SK-N-SH (cell line): ENCODE results near the gene ASXL3. TPM values are rescaled to one million over a fixed set of nuclear protein-coding genes. Genes with fewer than 3 reads are reported as not detected.
A peak's percentile ranks its signal among the peaks of the same experiment; 100 is the strongest.

Source experiments
- CTCF ChIA-PET: fragments of 300-600, 350-600 bp; formaldehyde crosslinking; extraction: SDS; loops from one replicate; lab custom pipeline; 2021; lab: Yijun Ruan, JAX
- POLR2A ChIA-PET: fragments of 350-600 bp; sonication (Branson Sonifier 250); formaldehyde crosslinking; extraction: SDS; loops from one replicate; lab custom pipeline; 2020; ENCODE audit warnings: antibody characterized with exemption, inconsistent platforms; lab: Yijun Ruan, JAX
- DNase-seq: peaks from one replicate; pipeline ENCODE4 v3.0.0; 2012
- H2AFZ ChIP-seq: fragments of 200-600 bp; sonication (generic); 2 replicates; pipeline ENCODE4 v1.8.1; 2016; ENCODE audit warnings: antibody characterized with exemption, mild to moderate bottlenecking, low read depth
- H3F3A ChIP-seq: fragments of 200-600 bp; sonication (generic); replicated peaks from 2 replicates; pipeline ENCODE3; 2016; ENCODE audit warnings: antibody characterized with exemption, mild to moderate bottlenecking; ENCODE audit not compliant: insufficient read depth
- H3K27ac ChIP-seq, 2 experiments: fragments of 200-500 bp in 1 of 2; fragments of 200-600 bp in 1 of 2; sonication (Bioruptor generic) in 1 of 2; sonication (generic), shearing (Covaris generic) in 1 of 2; 2 replicates each; pipeline versions ENCODE4 v1.5.1 to v1.6.1; 2014 to 2016; ENCODE audit warnings: low read depth in 2 of 2, inconsistent platforms in 1 of 2, low read length in 1 of 2, mild to moderate bottlenecking in 1 of 2, mixed read lengths in 1 of 2
- H3K27me3 ChIP-seq: fragments of 200-600 bp; sonication (generic), shearing (Covaris generic); 2 replicates; pipeline ENCODE4 v1.6.1; 2016; ENCODE audit warnings: mixed run types; ENCODE audit not compliant: insufficient read depth
- H3K36me3 ChIP-seq, 2 experiments: fragments of 200-500 bp in 1 of 2; fragments of 200-600 bp in 1 of 2; sonication (Bioruptor generic) in 1 of 2; sonication (generic) in 1 of 2; replicated peaks in 1 of 2; 2 replicates each; pipeline versions ENCODE3 to v1.5.1; 2014 to 2016; ENCODE audit warnings: low read length in 1 of 2, mild to moderate bottlenecking in 1 of 2; ENCODE audit not compliant: insufficient read depth in 2 of 2, control insufficient read depth in 1 of 2
- H3K4me1 ChIP-seq, 2 experiments: fragments of 200-500 bp in 1 of 2; fragments of 200-600 bp in 1 of 2; sonication (Bioruptor generic) in 1 of 2; sonication (generic), shearing (Covaris generic) in 1 of 2; 2 replicates each; pipeline versions ENCODE4 v1.5.1 to v1.6.1; 2014 to 2016; ENCODE audit warnings: low read depth in 1 of 2, low read length in 1 of 2, mixed run types in 1 of 2; ENCODE audit not compliant: insufficient read depth in 2 of 2, control insufficient read depth in 1 of 2
- H3K4me2 ChIP-seq: fragments of 200-600 bp; sonication (generic), shearing (Covaris generic); 2 replicates; pipeline ENCODE4 v1.6.1; 2017; ENCODE audit warnings: mixed run types
- H3K4me3 ChIP-seq, 2 experiments: fragments of 200-500 bp in 1 of 2; fragments of 200-600 bp in 1 of 2; sonication (Bioruptor generic) in 1 of 2; sonication (generic), shearing (Covaris generic) in 1 of 2; 2 replicates each; pipeline versions ENCODE4 v1.5.1 to v1.8.1; 2014 to 2016; ENCODE audit warnings: low read depth in 2 of 2, inconsistent platforms in 1 of 2, low read length in 1 of 2, mild to moderate bottlenecking in 1 of 2, mixed read lengths in 1 of 2, moderate library complexity in 1 of 2
- H3K79me2 ChIP-seq: fragments of 200-600 bp; sonication (generic); 2 replicates; pipeline ENCODE4 v1.8.1; 2017; ENCODE audit warnings: mild to moderate bottlenecking; ENCODE audit not compliant: insufficient read depth
- H3K9ac ChIP-seq: fragments of 200-600 bp; sonication (generic); 2 replicates; pipeline ENCODE4 v1.6.1; 2017; ENCODE audit warnings: mixed run types
- H3K9me2 ChIP-seq: fragments of 200-600 bp; sonication (generic); 2 replicates; pipeline ENCODE4 v1.6.1; 2017; ENCODE audit warnings: mixed run types
- H3K9me3 ChIP-seq: fragments of 200-600 bp; sonication (generic); 2 replicates; pipeline ENCODE4 v1.6.1; 2017; ENCODE audit warnings: mixed run types, mild to moderate bottlenecking, moderate library complexity
- H4K20me1 ChIP-seq: fragments of 200-600 bp; sonication (generic); 2 replicates; pipeline ENCODE4 v1.6.1; 2017; ENCODE audit warnings: mild to moderate bottlenecking, mixed run types; ENCODE audit not compliant: insufficient read depth
- CTCF ChIP-seq: fragments of 200-600 bp; sonication (generic); IDR thresholded peaks from 2 replicates; pipeline ENCODE4 v1.6.1; 2017; ENCODE audit warnings: antibody characterized with exemption, mild to moderate bottlenecking, moderate library complexity
- ELF1 ChIP-seq: IDR thresholded peaks from 2 replicates; pipeline ENCODE4 v1.4.0; 2012
- EP300 ChIP-seq, 2 experiments: IDR thresholded peaks; 2 replicates each; pipeline versions ENCODE4 v1.4.0 to v1.6.1; 2012; ENCODE audit warnings: borderline replicate concordance in 1 of 2, low read depth in 1 of 2, low read length in 1 of 2
- EZH2phosphoT487 ChIP-seq: fragments of 200-600 bp; sonication (generic); IDR thresholded peaks from 2 replicates; pipeline ENCODE4 v1.6.1; 2017; ENCODE audit warnings: low read depth, mixed run types, mild to moderate bottlenecking, antibody characterized with exemption, moderate library complexity, borderline replicate concordance
- GATA2 ChIP-seq: sonication (generic); formaldehyde crosslinking; IDR thresholded peaks from 2 replicates; pipeline ENCODE4 v1.5.0; 2020; ENCODE audit warnings: mild to moderate bottlenecking, missing genetic modification reagents
- IRF3 ChIP-seq: fragments of 150-350 bp; IDR thresholded peaks from 2 replicates; pipeline ENCODE4 v1.6.1; 2016; ENCODE audit warnings: mild to moderate bottlenecking, low read depth, low read length
- NFIC ChIP-seq: IDR thresholded peaks from 2 replicates; pipeline ENCODE4 v1.4.0; 2012; ENCODE audit warnings: borderline replicate concordance
- NRF1 ChIP-seq: IDR thresholded peaks from 2 replicates; pipeline ENCODE4 v1.6.1; 2012; ENCODE audit warnings: low read depth, mild to moderate bottlenecking, low read length
- PBX3 ChIP-seq: IDR thresholded peaks from 2 replicates; pipeline ENCODE4; 2012
- POLR2AphosphoS5 ChIP-seq: IDR thresholded peaks from 2 replicates; pipeline ENCODE4 v1.6.1; 2012; ENCODE audit warnings: low read depth, low read length
- SIN3A ChIP-seq: IDR thresholded peaks from 2 replicates; pipeline ENCODE4 v1.6.1; 2012; ENCODE audit warnings: low read depth, mild to moderate bottlenecking, low read length, moderate library complexity, borderline replicate concordance
- TAF1 ChIP-seq: IDR thresholded peaks from 2 replicates; pipeline ENCODE4 v1.6.1; 2012; ENCODE audit warnings: low read depth, mild to moderate bottlenecking, low read length, moderate library complexity, borderline replicate concordance
- TCF12 ChIP-seq: IDR thresholded peaks from 2 replicates; pipeline ENCODE4 v1.4.0; 2012
- USF1 ChIP-seq: IDR thresholded peaks from 2 replicates; pipeline ENCODE4 v1.4.0; 2012; ENCODE audit warnings: low read depth, borderline replicate concordance
- USF2 ChIP-seq: fragments of 150-350 bp; IDR thresholded peaks from 2 replicates; pipeline ENCODE4 v1.6.1; 2017; ENCODE audit warnings: antibody characterized with exemption, low read length, low read depth, borderline replicate concordance
- WGBS: methylation state at CpG from one replicate; pipeline ENCODE4 v1.1.6; 2017; ENCODE audit warnings: low lambda C conversion rate; 5-methylcytosine and 5-hydroxymethylcytosine counted together
- polyA plus RNA-seq, 3 experiments: library from polyadenylated mRNA; depleted of rRNA; stranded (reverse); fragments of >200 nt; gene quantifications; 2 replicates each; pipeline ENCODE4 v1.2.3, GENCODE V29; 2012

The ASXL3 gene
- polyA plus RNA-seq, 1 of the 3 experiments (the other 2 are of a cell fraction), result not detected

- 52% methylated on average over 16 of the region's 16 CpGs for WGBS
- TF ChIP-seq PBX3 (no peak), EZH2phosphoT487 (peak; percentile 71; the same call in 1 of the 2 replicates), NRF1 (no peak)
- ChIA-PET CTCF (no interaction called here), POLR2A (interaction anchor here (0.6 kb wide), 1 partner anchor 9 kb away, joined by 4 read pairs; no protein-coding TSS in a partner anchor)
- Histone ChIP-seq H4K20me1 (no peaks in the 10 kb centered on the region), H3K9ac (no peak overlapping the region), H3K27ac (no peak overlapping the region), H2AFZ (no peak overlapping the region), H3K79me2 (no peaks in the 10 kb centered on the region), H3K36me3 (no peaks in the 10 kb centered on the region), H3F3A (no peaks in the 10 kb centered on the region), H3K9me2 (no peaks in the 10 kb centered on the region), H3K9me3 (no peaks in the 10 kb centered on the region), H3K4me1 (peaks cover 3% of the 10 kb centered on the region in 2 experiments; a peak in 2 of 4 replicates), H3K27me3 (peaks cover 37% of the 10 kb centered on the region), H3K4me3 (peak overlapping the region in 1 of 2 experiments; percentile 72; a peak in 2 of 4 replicates), H3K4me2 (peak overlapping the region; percentile 60; the same call in 1 of the 2 replicates)
- no peak for DNase-seq
Measured at GRCh38 chr18:33579349-33580215, 1.6 kb downstream of the ASXL3 start.

GRCh38 chr18:33580546-33580945 lies 2.5 kb downstream of the ASXL3 start:
- POLR2A ChIA-PET, result no interaction called here
- Histone ChIP-seq H2AFZ (no peak overlapping the region), H3K4me2 (no peak overlapping the region), H3K79me2 (no peaks in the 10 kb centered on the region), H3K9ac (no peak overlapping the region), H4K20me1 (no peaks in the 10 kb centered on the region), H3K36me3 (no peaks in the 10 kb centered on the region), H3K27ac (no peak overlapping the region), H3K27me3 (peaks cover 29% of the 10 kb centered on the region), H3F3A (no peaks in the 10 kb centered on the region), H3K9me3 (no peaks in the 10 kb centered on the region), H3K9me2 (no peaks in the 10 kb centered on the region), H3K4me3 (no peak overlapping the region), H3K4me1 (peaks cover 3% of the 10 kb centered on the region in 2 experiments; a peak in 2 of 4 replicates)
- TF ChIP-seq GATA2 (no peak), USF1 (no peak), ELF1 (no peak), EZH2phosphoT487 (no peak), SIN3A (no peak), POLR2AphosphoS5 (no peak), IRF3 (no peak), TAF1 (no peak), EP300 (IDR thresholded peaks at IDR 0.05; ENCODE audit: borderline replicate concordance in 1 of 2, low read depth in 1 of 2, low read length in 1 of 2) (no peak), NFIC (no peak), TCF12 (no peak), CTCF (no peak), USF2 (no peak)
- DNase-seq, result no peak
- CTCF ChIA-PET, result no interaction called here
- 65% methylated on average over 4 of the region's 4 CpGs for WGBS
